ENCODE measurements around the gene SEC63.
"Not testable (repeated sequence)": the region's sequence is repeated elsewhere in the genome, so short reads cannot be mapped to it uniquely, and the experiment has no call there.

SEC63 gene

DNA sequence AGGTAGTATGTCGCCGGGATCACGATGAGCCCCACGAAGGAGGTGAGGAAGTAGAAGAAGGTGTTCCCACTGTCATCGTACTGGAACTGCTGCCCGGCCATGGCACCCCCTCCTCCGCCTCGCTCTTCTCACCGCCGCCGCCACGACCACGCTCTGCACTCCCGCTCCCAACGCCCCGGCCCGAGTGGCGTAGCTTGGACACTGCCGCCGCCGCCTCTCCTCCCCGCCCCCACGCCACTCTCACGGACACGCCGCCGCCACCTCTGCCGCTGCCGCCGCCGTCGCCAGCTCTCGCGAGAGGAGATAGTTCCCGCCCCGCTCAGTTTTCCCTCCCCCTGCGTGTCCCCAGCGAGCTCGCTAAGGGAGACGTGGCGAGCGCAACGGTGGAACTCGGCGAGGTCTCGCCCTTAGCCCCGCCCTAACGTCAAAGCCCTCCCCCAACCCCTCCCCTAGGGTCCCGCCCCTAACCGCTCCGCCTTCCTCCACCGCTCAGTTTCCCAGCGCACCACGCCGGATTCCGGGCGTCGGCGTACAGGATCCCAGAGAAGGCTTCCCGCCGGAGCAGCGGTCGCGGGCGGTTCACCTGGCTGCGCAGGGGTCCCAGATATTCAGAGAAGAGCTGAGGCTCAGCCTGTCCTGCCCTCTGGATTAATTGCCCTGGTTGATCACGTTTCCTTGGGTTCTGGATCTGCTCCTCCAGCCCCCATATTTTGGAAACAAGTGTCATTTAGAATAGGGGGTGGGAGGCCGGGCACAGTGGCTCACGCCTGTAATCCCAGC lies at the start of gene SEC63:
Gene SEC63 (minus strand): TSS at position 300 of the 780 bp plus-strand sequence. CDS start 199 bp downstream, at position 101.
- peak; percentile 97 for DNase-seq (ENCODE audit: extremely low spot score)
- ChIA-PET CTCF (no interaction called here), POLR2A (interaction anchor here (0.6 to 2.7 kb wide), 9 partner anchors 9 to 337 kb away, joined by 3 to 15 read pairs (median 4); partner anchors contain the start of gene AFG1L)
- TF ChIP-seq ARNT (IDR thresholded peaks at IDR 0.05) (0 out of 2 replicates have a peak, but pooled peaks have one; percentile 1), TARDBP (IDR thresholded peaks at IDR 0.05) (peak; percentile 76), HDGF (IDR thresholded peaks at IDR 0.05; ENCODE audit: borderline replicate concordance) (no peak), L3MBTL2 (conservative IDR thresholded peaks at IDR 0.05) (peak; percentile 93), PKNOX1 (IDR thresholded peaks at IDR 0.05) (peak; percentile 44; the same call in 1 of the 2 replicates)

- ChIA-PET CTCF (interaction anchor here (0.7 kb wide), 1 partner anchor 32 kb away, joined by 7 read pairs; no protein-coding TSS in a partner anchor), POLR2A (no interaction called here)
- DNase-seq (ENCODE audit: extremely low spot score), result no peak
- TF ChIP-seq ARNT (IDR thresholded peaks at IDR 0.05) (no peak), L3MBTL2 (conservative IDR thresholded peaks at IDR 0.05) (no peak), PKNOX1 (IDR thresholded peaks at IDR 0.05) (no peak), FOXA1 (IDR thresholded peaks at IDR 0.05) (no peak), ELF4 (IDR thresholded peaks at IDR 0.05) (no peak), FOXK2 (IDR thresholded peaks at IDR 0.05) (no peak), NFRKB (IDR thresholded peaks at IDR 0.05) (no peak), ZNF384 (IDR thresholded peaks at IDR 0.05) (no peak), CTBP1 (IDR thresholded peaks at IDR 0.05; ENCODE audit: borderline replicate concordance) (no peak), LEF1 (IDR thresholded peaks at IDR 0.05; ENCODE audit: borderline replicate concordance) (no peak), HDGF (IDR thresholded peaks at IDR 0.05; ENCODE audit: borderline replicate concordance) (no peak), SP1 (IDR thresholded peaks at IDR 0.05) (no peak), BHLHE40 (IDR thresholded peaks at IDR 0.05; ENCODE audit: borderline replicate concordance) (no peak), TARDBP (IDR thresholded peaks at IDR 0.05) (no peak), SUZ12 (IDR thresholded peaks at IDR 0.05) (no peak), FOXM1 (IDR thresholded peaks at IDR 0.05; ENCODE audit: borderline replicate concordance) (no peak)
Observed at GRCh38 chr6:108005961-108006360, 48.0 kb upstream of the SEC63 start.

DNA sequence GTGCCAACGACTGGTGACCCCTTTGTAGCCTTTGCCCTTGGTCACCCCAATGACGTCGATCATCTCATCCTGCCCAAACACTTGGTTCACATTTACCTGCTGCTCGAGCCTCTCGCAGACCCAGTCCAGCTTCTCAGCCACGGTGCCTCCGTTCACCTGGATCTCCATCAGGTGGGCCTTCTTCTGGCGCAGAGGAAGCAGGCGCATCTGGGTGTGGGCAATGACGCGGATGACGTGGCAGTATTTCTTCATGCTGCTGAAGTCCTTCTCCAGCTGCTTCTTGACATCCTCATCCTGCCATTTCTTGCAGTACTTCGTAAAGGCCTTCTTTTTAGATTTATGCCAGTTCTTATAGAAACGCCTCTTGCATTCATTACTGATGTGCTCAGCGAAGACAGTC lies 46.9 kb upstream of the SEC63 start:
- DNase-seq (ENCODE audit: extremely low spot score), result no peak
- CTCF ChIA-PET, result no interaction called here
- POLR2A ChIA-PET, result no interaction called here
- TF ChIP-seq TARDBP (IDR thresholded peaks at IDR 0.05) (no peak), L3MBTL2 (conservative IDR thresholded peaks at IDR 0.05) (no peak), FOXA1 (IDR thresholded peaks at IDR 0.05) (no peak), LEF1 (IDR thresholded peaks at IDR 0.05; ENCODE audit: borderline replicate concordance) (no peak), SP1 (IDR thresholded peaks at IDR 0.05) (no peak), ELF4 (IDR thresholded peaks at IDR 0.05) (no peak)

GRCh38 chr6:108002365-108003221 lies 44.6 kb upstream of the SEC63 start:
- POLR2A ChIA-PET, result interaction anchor here (1.1 kb wide), 1 partner anchor 11 kb away, joined by 6 read pairs; no protein-coding TSS in a partner anchor
- TF ChIP-seq FOXA1 (IDR thresholded peaks at IDR 0.05) (no peak), PKNOX1 (IDR thresholded peaks at IDR 0.05) (peak; percentile 65)

DNA sequence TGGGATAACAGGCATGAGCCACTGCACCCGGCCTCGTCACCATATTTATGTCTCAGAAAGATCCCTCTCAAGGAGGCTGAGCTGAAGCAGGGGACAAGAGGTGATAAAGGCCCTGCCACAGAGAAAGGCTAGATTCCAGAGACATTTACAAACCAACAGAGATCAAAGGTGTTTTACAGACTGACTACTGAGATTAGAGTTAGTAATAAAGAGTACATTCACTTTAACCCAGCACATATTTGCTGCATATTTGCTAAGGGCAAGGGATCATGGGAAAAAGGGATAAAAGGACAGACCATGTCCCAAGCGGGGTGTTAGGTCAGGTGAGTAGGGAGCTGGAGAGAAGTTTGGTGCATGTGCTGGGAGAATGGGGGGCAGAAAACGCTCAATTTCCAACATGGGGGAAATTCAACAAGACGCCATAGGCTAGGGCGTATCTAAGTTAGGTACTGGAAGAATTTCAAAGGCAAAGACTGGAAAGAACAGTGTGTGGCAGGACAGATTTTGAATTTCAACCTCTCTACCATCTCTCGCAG lies 43.8 kb upstream of the SEC63 start:
- no peak for DNase-seq (ENCODE audit: extremely low spot score)
- CTCF ChIA-PET, result interaction anchor here (0.6 kb wide), 1 partner anchor 135 kb away, joined by 3 read pairs; no protein-coding TSS in a partner anchor
- POLR2A ChIA-PET, result no interaction called here
- TF ChIP-seq HDGF (IDR thresholded peaks at IDR 0.05; ENCODE audit: borderline replicate concordance) (no peak), SUZ12 (IDR thresholded peaks at IDR 0.05) (no peak), LEF1 (IDR thresholded peaks at IDR 0.05; ENCODE audit: borderline replicate concordance) (no peak), SP1 (IDR thresholded peaks at IDR 0.05) (no peak), NFRKB (IDR thresholded peaks at IDR 0.05) (no peak), TARDBP (IDR thresholded peaks at IDR 0.05) (no peak), L3MBTL2 (conservative IDR thresholded peaks at IDR 0.05) (no peak), BHLHE40 (IDR thresholded peaks at IDR 0.05; ENCODE audit: borderline replicate concordance) (no peak), PKNOX1 (IDR thresholded peaks at IDR 0.05) (no peak), CTBP1 (IDR thresholded peaks at IDR 0.05; ENCODE audit: borderline replicate concordance) (no peak), FOXM1 (IDR thresholded peaks at IDR 0.05; ENCODE audit: borderline replicate concordance) (no peak), ZNF384 (IDR thresholded peaks at IDR 0.05) (no peak), ELF4 (IDR thresholded peaks at IDR 0.05) (no peak), FOXK2 (IDR thresholded peaks at IDR 0.05) (no peak), ARNT (IDR thresholded peaks at IDR 0.05) (no peak), FOXA1 (IDR thresholded peaks at IDR 0.05) (no peak)

More at GRCh38 chr6:108002365-108003221, 44.6 kb upstream of the SEC63 start:
- CTCF ChIA-PET, result interaction anchor here (1.1 kb wide), 1 partner anchor 22 kb away, joined by 4 read pairs; no protein-coding TSS in a partner anchor
- peak; percentile 19 for DNase-seq (ENCODE audit: extremely low spot score)

DNA sequence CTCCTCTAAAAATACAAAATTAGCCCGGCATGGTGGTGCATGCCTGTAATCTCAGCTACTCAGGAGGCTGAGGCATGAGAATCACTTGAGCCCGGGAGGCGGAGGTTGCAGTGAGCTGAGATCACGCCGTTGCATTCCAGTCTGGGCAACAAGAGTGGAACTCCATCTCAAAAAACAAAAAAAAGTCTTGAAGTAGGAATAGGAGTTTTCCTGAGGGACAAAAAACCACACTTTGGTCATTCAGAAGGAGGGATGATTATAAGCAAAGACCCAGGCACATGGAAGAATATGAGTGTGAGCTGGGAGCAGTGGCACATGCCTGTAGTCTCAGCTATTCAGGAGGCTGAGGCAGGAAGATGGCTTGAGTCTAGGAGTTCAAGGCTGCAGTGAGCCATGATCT lies 42.3 kb upstream of the SEC63 start:
- DNase-seq (ENCODE audit: extremely low spot score); POLR2A ChIA-PET; CTCF ChIA-PET: not testable (repeated sequence)
